Liver (tissue), 3 donors: ENCODE data around the gene FGFRL1.

Experiments used
- ATF3 ChIP-seq: IDR thresholded peaks from 2 replicates; pipeline ENCODE4 v1.6.1; 2016; ENCODE audit warnings: antibody characterized with exemption
- CTCF ChIP-seq: fragments of 150-350 bp; IDR thresholded peaks from 2 replicates; pipeline ENCODE4 v1.5.1; 2017; ENCODE audit warnings: improper control_type of control experiment, low read depth, low read length; ENCODE audit not compliant: missing input control
- EGR1 ChIP-seq, 2 donors: IDR thresholded peaks; 2 replicates each; pipeline ENCODE4 v1.6.1; 2016 to 2018; ENCODE audit warnings: antibody characterized with exemption in 2 of 2, low read depth in 2 of 2
- FOXA1 ChIP-seq: IDR thresholded peaks from 2 replicates; pipeline ENCODE4 v1.6.1; 2016; ENCODE audit warnings: antibody characterized with exemption
- FOXA2 ChIP-seq: IDR thresholded peaks from 2 replicates; pipeline ENCODE4 v1.6.1; 2016; ENCODE audit warnings: antibody characterized with exemption
- GABPA ChIP-seq, 2 donors: IDR thresholded peaks in 1 of 2; conservative IDR thresholded peaks in 1 of 2; 2 replicates each; pipeline ENCODE4 v1.6.1; 2016; ENCODE audit warnings: antibody characterized with exemption in 2 of 2, mild to moderate bottlenecking in 1 of 2, moderate library complexity in 1 of 2
- JUND ChIP-seq, 2 donors: IDR thresholded peaks; 2 replicates each; pipeline ENCODE4 v1.6.1; 2016; ENCODE audit warnings: antibody characterized with exemption in 2 of 2
- MAX ChIP-seq: IDR thresholded peaks from 2 replicates; pipeline ENCODE4 v1.6.1; 2016; ENCODE audit warnings: antibody characterized with exemption
- RAD21 ChIP-seq, 2 donors: IDR thresholded peaks; 2 replicates each; pipeline ENCODE4 v1.6.1; 2016; ENCODE audit warnings: antibody characterized with exemption in 2 of 2, mild to moderate bottlenecking in 2 of 2
- REST ChIP-seq: IDR thresholded peaks from 2 replicates; pipeline ENCODE4 v1.6.1; 2016; ENCODE audit warnings: antibody characterized with exemption, mild to moderate bottlenecking
- RXRA ChIP-seq, 2 donors: IDR thresholded peaks; 2 replicates each; pipeline ENCODE4 v1.6.1; 2017 to 2018; ENCODE audit warnings: antibody characterized with exemption in 2 of 2, mild to moderate bottlenecking in 1 of 2
- SP1 ChIP-seq: IDR thresholded peaks from 2 replicates; pipeline ENCODE4 v1.6.1; 2018; ENCODE audit warnings: antibody characterized with exemption, mild to moderate bottlenecking
- TAF1 ChIP-seq: conservative IDR thresholded peaks from 2 replicates; pipeline ENCODE4 v1.6.1; 2016; ENCODE audit warnings: antibody characterized with exemption, mild to moderate bottlenecking
- YY1 ChIP-seq: IDR thresholded peaks from 2 replicates; pipeline ENCODE4 v1.6.1; 2016; ENCODE audit warnings: antibody characterized with exemption, mild to moderate bottlenecking
- donor health status: healthy.
- donor health status: healthy.

GRCh38 chr4:972651-973424 lies 38.6 kb upstream of the FGFRL1 start:
- TF ChIP-seq CTCF, result no peak
- TF ChIP-seq RAD21 (IDR thresholded peaks at IDR 0.05), result no peak
- no peak for TF ChIP-seq MAX
- no peak for TF ChIP-seq YY1
- TF ChIP-seq JUND (IDR thresholded peaks at IDR 0.05), result no peak
- no peak for TF ChIP-seq RXRA (IDR thresholded peaks at IDR 0.05)
- no peak for TF ChIP-seq SP1
- TF ChIP-seq FOXA1, result no peak
- no peak for TF ChIP-seq REST
- no peak for TF ChIP-seq TAF1
- TF ChIP-seq GABPA (IDR thresholded peaks at IDR 0.05 in 1 of 2, conservative IDR thresholded peaks at IDR 0.05 in 1 of 2), result no peak
- no peak for TF ChIP-seq EGR1 (IDR thresholded peaks at IDR 0.05; ENCODE audit: low read depth in 2 of 2)
- no peak for TF ChIP-seq FOXA2
- no peak for TF ChIP-seq ATF3
